NCI-H526 treated with DMSO at 0.1 percent for 48 hours (cell line): ENCODE results near the gene PDHX.

Experiments used
- DNase-seq: peaks from one replicate; lab custom pipeline; 2025; lab: John Stamatoyannopoulos, UW

PDHX gene

GRCh38 chr11:34957606-34958005 lies 41.2 kb downstream of the PDHX start:
- no peak for DNase-seq

- no peak for DNase-seq
Measured at GRCh38 chr11:34959770-34960169, 43.4 kb downstream of the PDHX start.

GRCh38 chr11:34960277-34960676 lies 43.9 kb downstream of the PDHX start:
- DNase-seq: no peak

GRCh38 chr11:34962034-34962433 lies 45.6 kb downstream of the PDHX start:
- DNase-seq: no peak

DNA sequence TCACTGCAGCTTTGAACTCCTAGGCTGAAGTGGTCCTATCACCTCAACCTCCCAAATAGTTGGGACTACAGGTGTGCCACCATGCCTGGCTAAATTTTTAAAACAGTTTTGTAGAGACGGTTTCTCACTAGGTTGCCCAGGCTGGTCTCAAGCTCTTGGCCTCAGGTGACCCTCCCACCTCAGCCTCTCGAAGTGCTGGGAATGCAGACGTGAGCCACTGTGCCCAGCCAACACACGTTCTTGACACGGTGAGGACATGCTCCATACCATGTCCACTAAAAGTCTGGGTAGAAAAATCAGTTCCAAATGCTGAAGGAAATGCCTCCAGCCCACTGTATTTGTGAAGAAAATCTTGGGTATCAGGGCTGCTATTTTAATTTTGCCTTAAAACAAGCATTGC lies 46.9 kb downstream of the PDHX start:
- no peak for DNase-seq

- DNase-seq: no peak
Measured at GRCh38 chr11:34964610-34965331, 48.4 kb downstream of the PDHX start.

DNA sequence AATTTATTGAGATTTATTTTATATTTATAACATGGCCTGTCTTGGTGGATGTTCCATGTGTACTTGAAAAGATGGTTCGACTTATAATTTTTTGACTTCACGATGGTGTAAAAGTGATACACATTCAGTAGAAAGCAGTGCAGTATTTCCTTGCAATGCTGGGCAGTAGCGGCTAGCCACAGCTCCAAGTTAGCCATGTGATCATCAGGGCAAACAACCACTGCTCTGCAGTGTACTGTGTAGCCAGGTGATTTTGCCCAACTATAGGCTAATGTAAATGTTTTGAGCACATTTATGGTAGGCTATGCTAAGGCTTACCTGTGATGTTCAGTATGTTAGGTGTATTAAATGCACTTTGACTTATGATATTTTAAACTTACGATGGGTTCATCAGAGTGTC lies 52.4 kb downstream of the PDHX start:
- no peak for DNase-seq

- DNase-seq: no peak
Measured at GRCh38 chr11:34970033-34970432, 53.6 kb downstream of the PDHX start.

GRCh38 chr11:34970480-34970879 lies 54.1 kb downstream of the PDHX start:
- DNase-seq: no peak

- no peak for DNase-seq
Measured at GRCh38 chr11:34971928-34972327, 55.5 kb downstream of the PDHX start.

- no peak for DNase-seq
Measured at GRCh38 chr11:34972366-34972765, 55.9 kb downstream of the PDHX start.

GRCh38 chr11:34972892-34973291 lies 56.5 kb downstream of the PDHX start:
- no peak for DNase-seq

GRCh38 chr11:34975482-34975881 lies 59.1 kb downstream of the PDHX start:
- no peak for DNase-seq

- DNase-seq: no peak
Measured at GRCh38 chr11:34976496-34977088, 60.2 kb downstream of the PDHX start.

DNA sequence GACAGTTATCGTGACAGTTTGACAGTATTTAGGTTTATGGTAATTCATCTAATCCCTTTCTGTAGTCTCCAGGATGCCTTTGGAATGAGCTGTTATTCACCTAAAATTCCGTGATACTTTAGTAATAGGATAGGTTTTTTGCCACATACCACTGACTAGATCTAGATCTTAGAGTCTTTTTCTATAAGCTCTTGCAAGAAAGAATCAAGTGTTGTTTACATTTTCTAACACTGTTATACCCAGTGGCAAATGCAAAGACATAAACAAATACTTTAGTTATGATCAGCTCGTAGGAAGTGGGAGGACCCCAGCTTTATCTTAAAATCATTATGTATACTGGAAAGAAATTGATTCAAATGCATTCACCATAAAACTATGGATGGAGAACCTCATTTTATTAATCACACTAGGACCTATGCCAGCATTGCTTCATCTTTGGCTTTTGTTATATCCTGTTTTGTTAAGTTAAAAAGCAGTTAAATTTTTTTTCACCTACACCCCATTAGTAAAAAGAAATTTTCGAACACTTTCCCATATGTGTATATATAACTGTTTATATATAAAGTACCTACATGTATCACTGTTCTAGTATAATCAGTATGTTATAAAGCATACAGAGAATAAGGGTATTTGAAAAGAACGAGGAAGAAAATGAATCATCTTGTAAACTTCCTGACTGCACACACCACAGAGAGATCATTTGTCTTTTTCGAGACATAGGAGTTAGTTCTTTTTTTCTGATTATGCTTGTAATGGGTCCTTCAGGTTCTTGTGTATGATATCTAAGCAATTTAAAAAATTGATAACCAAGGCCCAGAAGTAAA lies 60.9 kb downstream of the PDHX start:
- DNase-seq: no peak

GRCh38 chr11:34978236-34979191 lies 62.1 kb downstream of the PDHX start:
- DNase-seq: no peak

DNA sequence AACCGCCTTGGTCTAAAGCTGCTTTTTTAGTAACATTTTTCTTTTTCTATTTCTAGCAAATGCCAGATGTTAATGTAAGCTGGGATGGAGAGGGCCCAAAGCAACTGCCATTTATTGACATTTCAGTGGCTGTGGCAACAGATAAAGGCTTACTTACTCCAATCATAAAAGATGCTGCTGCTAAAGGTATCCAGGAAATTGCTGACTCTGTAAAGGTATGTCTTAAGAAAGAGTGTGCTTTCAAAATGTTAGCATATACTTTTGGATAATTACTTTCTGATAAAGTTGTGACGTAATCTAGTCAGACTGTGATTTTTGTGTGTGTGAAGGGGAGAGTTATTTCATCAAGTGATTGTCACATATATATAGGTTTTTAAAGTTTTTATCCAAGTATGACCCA lies 68.1 kb downstream of the PDHX start:
- no peak for DNase-seq

GRCh38 chr11:34986883-34987520 lies 70.6 kb downstream of the PDHX start:
- no peak for DNase-seq

DNA sequence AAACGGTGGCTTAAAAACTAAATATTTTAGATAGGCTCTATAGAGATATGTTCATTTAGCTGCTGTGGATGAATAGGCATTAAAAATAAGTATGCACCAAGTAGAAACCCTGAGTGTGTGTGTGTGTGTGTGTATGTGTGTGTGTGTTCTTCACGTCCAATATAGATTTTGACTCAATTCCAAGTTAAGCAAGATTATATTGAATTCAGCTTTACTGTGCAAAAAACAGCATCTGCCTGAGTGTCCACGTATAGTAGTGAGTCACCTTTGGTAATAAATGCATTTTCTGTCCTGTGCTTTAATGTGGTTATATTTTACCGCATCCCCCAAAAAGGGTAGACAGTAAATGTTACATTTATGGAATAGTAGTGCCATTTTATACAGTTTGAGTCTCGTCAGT lies 71.2 kb downstream of the PDHX start:
- DNase-seq: no peak

DNA sequence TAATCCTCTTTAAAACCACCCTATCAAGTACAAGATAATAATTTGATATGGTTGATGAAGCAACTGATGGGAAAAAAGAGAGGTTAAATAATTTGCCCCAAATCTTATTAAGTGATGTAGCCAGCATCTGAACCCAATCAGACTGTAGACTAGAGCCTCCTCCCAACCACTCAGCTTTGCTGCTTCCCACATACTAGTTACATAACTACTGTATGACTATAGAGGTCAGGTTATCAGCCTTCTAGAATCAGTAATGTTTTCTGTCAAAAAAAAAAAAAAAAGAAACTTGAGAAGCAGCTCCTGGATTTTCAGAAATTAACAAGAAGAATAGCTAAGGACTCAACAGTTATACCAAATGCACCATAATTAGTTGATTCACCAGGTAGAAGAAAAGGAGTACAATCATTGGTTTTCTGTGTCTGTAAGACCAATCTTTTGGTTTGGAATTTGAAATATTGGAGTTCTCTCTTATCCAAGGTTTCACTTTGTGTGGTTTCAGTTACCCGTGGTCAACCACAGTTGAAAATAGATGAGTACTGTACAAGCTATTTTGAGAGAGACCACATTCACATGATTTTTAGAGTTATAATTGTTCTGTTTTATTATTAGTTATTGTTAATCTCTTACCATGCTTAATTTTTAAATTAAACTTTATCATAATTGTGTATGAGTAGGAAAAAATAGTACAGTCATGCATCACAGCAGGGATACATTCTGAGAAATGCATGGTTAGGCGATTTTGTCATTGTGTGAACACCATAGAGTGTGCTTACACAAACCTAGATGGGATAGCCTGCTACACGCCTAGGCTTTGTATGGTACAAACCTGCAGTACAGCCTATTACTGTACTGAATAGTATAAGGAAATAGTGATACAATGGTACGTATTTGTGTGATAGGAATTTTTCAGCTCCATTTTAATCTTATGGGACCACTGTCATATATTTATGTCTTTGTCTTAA lies 72.2 kb downstream of the PDHX start:
- DNase-seq: no peak
